Stomach (tissue), 4 donors: Measurements from ENCODE around the gene CFAP61.

Experiments used
- CTCF ChIP-seq, 7 experiments: fragments of 450-650 bp in 4 of 7; fragments of 200-600 bp in 3 of 7; sonication (generic) in 3 of 7; IDR thresholded peaks; one replicate each; pipeline ENCODE4 v1.5.1; 2016 to 2019; ENCODE audit warnings: antibody characterized with exemption in 7 of 7, control low read depth in 2 of 7, mild to moderate bottlenecking in 1 of 7
- EP300 ChIP-seq: sonication (generic); formaldehyde crosslinking; IDR thresholded peaks from one replicate; pipeline ENCODE4 v1.6.1; 2017; ENCODE audit warnings: antibody characterized with exemption
- POLR2A ChIP-seq, 4 donors: fragments of 450-650 bp; IDR thresholded peaks; one replicate each; pipeline ENCODE4 v1.6.1; 2016; ENCODE audit warnings: antibody characterized with exemption in 4 of 4, control low read depth in 2 of 4, mild to moderate bottlenecking in 1 of 4, moderate library complexity in 1 of 4
- POLR2AphosphoS5 ChIP-seq, 3 donors: sonication (generic); formaldehyde crosslinking; IDR thresholded peaks; one replicate each; pipeline ENCODE4 v1.6.1; 2016; ENCODE audit warnings: antibody characterized with exemption in 3 of 3

GRCh38 chr20:20150241-20150640 is 97.9 kb downstream of the CFAP61 start:
- TF ChIP-seq POLR2A (IDR thresholded peaks at IDR 0.05) (no peak), EP300 (no peak), POLR2AphosphoS5 (IDR thresholded peaks at IDR 0.05) (no peak), CTCF (IDR thresholded peaks at IDR 0.05) (no peak)
